C4-2B (cell line): ENCODE data around the gene ATXN1.

Experiments
- ZFX ChIP-seq: fragments of 450-650 bp; IDR thresholded peaks from 2 replicates; pipeline ENCODE4 v1.6.1; 2017
- TF ChIP-seq, protein P1 (sequence below): fragments of 450-650 bp; conservative IDR thresholded peaks from 2 replicates; pipeline ENCODE4 v1.5.1; 2017; ENCODE audit warnings: mild to moderate bottlenecking

- TF ChIP-seq, protein P1, sequence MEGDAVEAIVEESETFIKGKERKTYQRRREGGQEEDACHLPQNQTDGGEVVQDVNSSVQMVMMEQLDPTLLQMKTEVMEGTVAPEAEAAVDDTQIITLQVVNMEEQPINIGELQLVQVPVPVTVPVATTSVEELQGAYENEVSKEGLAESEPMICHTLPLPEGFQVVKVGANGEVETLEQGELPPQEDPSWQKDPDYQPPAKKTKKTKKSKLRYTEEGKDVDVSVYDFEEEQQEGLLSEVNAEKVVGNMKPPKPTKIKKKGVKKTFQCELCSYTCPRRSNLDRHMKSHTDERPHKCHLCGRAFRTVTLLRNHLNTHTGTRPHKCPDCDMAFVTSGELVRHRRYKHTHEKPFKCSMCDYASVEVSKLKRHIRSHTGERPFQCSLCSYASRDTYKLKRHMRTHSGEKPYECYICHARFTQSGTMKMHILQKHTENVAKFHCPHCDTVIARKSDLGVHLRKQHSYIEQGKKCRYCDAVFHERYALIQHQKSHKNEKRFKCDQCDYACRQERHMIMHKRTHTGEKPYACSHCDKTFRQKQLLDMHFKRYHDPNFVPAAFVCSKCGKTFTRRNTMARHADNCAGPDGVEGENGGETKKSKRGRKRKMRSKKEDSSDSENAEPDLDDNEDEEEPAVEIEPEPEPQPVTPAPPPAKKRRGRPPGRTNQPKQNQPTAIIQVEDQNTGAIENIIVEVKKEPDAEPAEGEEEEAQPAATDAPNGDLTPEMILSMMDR, result no peak
- TF ChIP-seq ZFX, result no peak
Measured at GRCh38 chr6:16539086-16539931, 222.0 kb downstream of the ATXN1 start.
